Upper lobe of left lung (tissue), 6 donors: Measurements from ENCODE around the gene CRISPLD2. TPM values are rescaled to one million over a fixed set of nuclear protein-coding genes. Genes with fewer than 3 reads are reported as not detected.

Experiments
- ATAC-seq, 2 donors: fragments of 200-7000 bp; cut with Tn5 transposase; one replicate each; pipeline ENCODE4 v1.9.1; 2022; ENCODE audit warnings: mild to moderate bottlenecking in 2 of 2, moderate library complexity in 2 of 2; ENCODE audit not compliant: low FRiP score in 2 of 2
- DNase-seq, 2 donors: peaks; one replicate each; pipeline ENCODE4 v3.0.0-alpha.2; 2019 to 2020
- H3K27ac ChIP-seq, 4 donors: fragments of 200-600 bp; sonication (generic); one replicate each; pipeline ENCODE4 v1.5.1; 2016 to 2019
- H3K27me3 ChIP-seq, 4 donors: fragments of 200-600 bp; sonication (generic); one replicate each; pipeline ENCODE4 v1.5.1; 2017 to 2019
- H3K36me3 ChIP-seq, 4 donors: fragments of 200-600 bp; sonication (generic); one replicate each; pipeline ENCODE4 v1.5.1; 2016 to 2019
- H3K4me1 ChIP-seq, 4 donors: fragments of 200-600 bp; sonication (generic); one replicate each; pipeline ENCODE4 v1.5.1; 2018 to 2019
- H3K4me3 ChIP-seq, 4 donors: fragments of 200-600 bp; sonication (generic); one replicate each; pipeline ENCODE4 v1.5.1; 2017 to 2019; ENCODE audit warnings: mild to moderate bottlenecking in 2 of 4, moderate library complexity in 1 of 4
- H3K9me3 ChIP-seq, 4 donors: fragments of 200-600 bp; sonication (generic); one replicate each; pipeline ENCODE4 v1.5.1; 2018 to 2019
- CTCF ChIP-seq, 6 experiments: fragments of 450-650 bp in 4 of 6; fragments of 200-600 bp in 2 of 6; sonication (generic) in 2 of 6; IDR thresholded peaks; one replicate each; pipeline ENCODE4 v1.5.1; 2016 to 2019; ENCODE audit warnings: antibody characterized with exemption in 6 of 6
- EP300 ChIP-seq, 4 donors: sonication (generic); formaldehyde crosslinking; IDR thresholded peaks; one replicate each; pipeline ENCODE4 v1.5.1; 2017; ENCODE audit warnings: antibody characterized with exemption in 4 of 4, control low read depth in 2 of 4
- POLR2A ChIP-seq, 4 donors: fragments of 450-650 bp; IDR thresholded peaks; one replicate each; pipeline ENCODE4 v1.5.1; 2016 to 2017; ENCODE audit warnings: antibody characterized with exemption in 4 of 4, mild to moderate bottlenecking in 2 of 4
- POLR2AphosphoS5 ChIP-seq, 2 donors: sonication (generic); formaldehyde crosslinking; IDR thresholded peaks; one replicate each; pipeline ENCODE4 v1.5.1; 2017; ENCODE audit warnings: antibody characterized with exemption in 2 of 2
- WGBS, 2 donors: methylation state at CpG; one replicate each; pipeline ENCODE4 v1.1.5; 2017 to 2018; 5-methylcytosine and 5-hydroxymethylcytosine counted together
- total RNA-seq, 6 donors: library from RNA; depleted of rRNA in 4 of 6; stranded (reverse); fragments of >200 nt in 4 of 6; gene quantifications; one replicate each; pipeline versions ENCODE4 v1.1.0 to v1.2.1, GENCODE V29; 2016 to 2021
- donor health status: DM: no; HTN: no; CAD: no; lungs with moderate emphysema.
- donor health status: DM: no; HTN: yes; CAD: no; lungs with severe emphysema.

The CRISPLD2 gene
- total RNA-seq, 6 donors from 2014 or later, result 30.2 to 109 (median 80.8) TPM

GRCh38 chr16:84957192-84957591 lies 137.4 kb downstream of the CRISPLD2 start:
- no peaks in the 10 kb centered on the region for H3K27me3 ChIP-seq
- H3K9me3 ChIP-seq, result no peaks in the 10 kb centered on the region
- WGBS, 2 donors, result 89 to 90% methylated on average over 5 of the region's 5 CpGs
- no peak overlapping the region for H3K4me3 ChIP-seq
- no peaks in the 10 kb centered on the region for H3K36me3 ChIP-seq
- ATAC-seq (no peak), DNase-seq (no peak)
- H3K4me1 ChIP-seq, result peaks cover 9 to 13% (median 11%) of the 10 kb centered on the region in 4 donors
- H3K27ac ChIP-seq, result no peak overlapping the region
- no peak for TF ChIP-seq CTCF (IDR thresholded peaks at IDR 0.05)
- no peak for TF ChIP-seq EP300 (IDR thresholded peaks at IDR 0.05)
- TF ChIP-seq POLR2A (IDR thresholded peaks at IDR 0.05), result no peak
- TF ChIP-seq POLR2AphosphoS5 (IDR thresholded peaks at IDR 0.05), result no peak

GRCh38 chr16:84957792-84958191 lies 138.0 kb downstream of the CRISPLD2 start:
- H3K9me3 ChIP-seq, result no peaks in the 10 kb centered on the region
- no peak for TF ChIP-seq POLR2AphosphoS5 (IDR thresholded peaks at IDR 0.05)
- TF ChIP-seq POLR2A (IDR thresholded peaks at IDR 0.05), result no peak
- TF ChIP-seq CTCF (IDR thresholded peaks at IDR 0.05), result no peak
- no peak for TF ChIP-seq EP300 (IDR thresholded peaks at IDR 0.05)
- no peak overlapping the region for H3K4me3 ChIP-seq
- H3K27ac ChIP-seq, result no peak overlapping the region
- WGBS, 2 donors, result 79 to 100% methylated on average over 1 of the region's 1 CpG
- no peak for DNase-seq
- ATAC-seq, result no peak
- no peaks in the 10 kb centered on the region for H3K27me3 ChIP-seq
- peaks cover 3 to 7% (median 6%) of the 10 kb centered on the region in 4 donors for H3K4me1 ChIP-seq
- no peaks in the 10 kb centered on the region for H3K36me3 ChIP-seq

Other genes with a start within 250 kb of the CRISPLD2 start
- 100 to 1,000 TPM in 2 of 6 donors, 10 to 100 TPM in 4; 31.6 to 256 (median 75.6) TPM for gene COTL1, start 201.9 kb upstream of the CRISPLD2 start, total RNA-seq
- 10 to 100 TPM; 44.1 to 92.2 (median 54.2) TPM for gene KLHL36, start 171.5 kb upstream of the CRISPLD2 start, total RNA-seq
- gene USP10, start 120.0 kb upstream of the CRISPLD2 start, total RNA-seq, result 10 to 100 TPM; 40.9 to 64.7 (median 51.5) TPM
- gene ZDHHC7, start 191.6 kb downstream of the CRISPLD2 start, total RNA-seq, result 100 to 1,000 TPM in 1 of 6 donors, 10 to 100 TPM in 5; 77.4 to 112 (median 92.7) TPM
- gene KIAA0513, start 207.8 kb downstream of the CRISPLD2 start, total RNA-seq, result 10 to 100 TPM; 21.6 to 77.5 (median 37.9) TPM